ENCODE data around the gene MRGPRG.

Gene MRGPRG

DNA sequence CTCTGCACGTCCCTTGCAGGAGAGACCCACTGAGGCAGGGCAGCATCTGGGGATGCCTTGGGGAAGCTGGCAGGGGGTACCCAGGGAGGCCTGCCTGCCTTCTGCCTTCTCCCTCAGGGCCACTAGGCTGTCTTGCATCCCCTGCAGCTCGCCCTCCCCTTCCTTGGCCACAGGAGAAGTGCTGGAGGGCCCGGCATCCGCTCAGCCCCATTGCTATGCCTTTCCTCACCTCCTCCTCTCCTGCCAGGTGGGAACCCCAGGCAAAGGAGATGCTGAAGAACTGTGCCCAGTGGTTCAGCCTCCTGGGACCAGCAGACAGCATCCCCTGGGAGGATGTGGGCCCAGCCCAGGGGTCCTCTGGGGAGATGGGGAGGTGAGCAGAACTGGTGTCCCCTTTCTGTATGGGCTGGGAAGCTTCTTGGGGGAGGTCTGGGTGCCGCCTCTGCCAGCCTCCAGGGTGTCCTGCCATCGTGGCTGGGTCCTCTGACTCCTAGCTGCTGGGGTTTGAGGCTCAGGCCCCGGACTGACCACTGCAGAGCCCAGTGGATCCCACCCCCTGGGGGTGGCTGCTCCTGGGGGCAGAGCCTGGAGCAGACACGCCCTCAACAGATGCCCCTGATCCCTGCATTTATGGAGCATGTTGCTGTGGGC, 20.6 kb downstream of the MRGPRG start:
- Histone ChIP-seq H3K9me3 (ENCODE audit: control insufficient read depth, insufficient read depth, low read length) (no peaks in the 10 kb centered on the region), H3K27ac (ENCODE audit: low read depth, low read length) (no peak overlapping the region), H3K36me3 (ENCODE audit: control insufficient read depth, insufficient read depth, low read length) (no peaks in the 10 kb centered on the region), H3K4me3 (ENCODE audit: low read depth, low read length) (no peak overlapping the region), H3K9ac (ENCODE audit: low read depth, low read length) (no peak overlapping the region), H3K27me3 (ENCODE audit: control insufficient read depth, insufficient read depth, low read length) (peaks cover 19% of the 10 kb centered on the region), H3K4me1 (ENCODE audit: control insufficient read depth, insufficient read depth, low read length) (peaks cover 9% of the 10 kb centered on the region; the same call in 1 of the 2 replicates)

- Histone ChIP-seq H3K4me3 (ENCODE audit: low read depth, low read length) (no peak overlapping the region), H3K27ac (ENCODE audit: low read depth, low read length) (no peak overlapping the region), H3K27me3 (ENCODE audit: control insufficient read depth, insufficient read depth, low read length) (peaks cover 10% of the 10 kb centered on the region), H3K4me1 (ENCODE audit: control insufficient read depth, insufficient read depth, low read length) (peaks cover 4% of the 10 kb centered on the region; the same call in 1 of the 2 replicates), H3K9me3 (ENCODE audit: control insufficient read depth, insufficient read depth, low read length) (no peaks in the 10 kb centered on the region), H3K9ac (ENCODE audit: low read depth, low read length) (no peak overlapping the region), H3K36me3 (ENCODE audit: control insufficient read depth, insufficient read depth, low read length) (no peaks in the 10 kb centered on the region)
These were observed 21.4 kb downstream of the MRGPRG start for GRCh38 chr11:3197044-3197695.

DNA sequence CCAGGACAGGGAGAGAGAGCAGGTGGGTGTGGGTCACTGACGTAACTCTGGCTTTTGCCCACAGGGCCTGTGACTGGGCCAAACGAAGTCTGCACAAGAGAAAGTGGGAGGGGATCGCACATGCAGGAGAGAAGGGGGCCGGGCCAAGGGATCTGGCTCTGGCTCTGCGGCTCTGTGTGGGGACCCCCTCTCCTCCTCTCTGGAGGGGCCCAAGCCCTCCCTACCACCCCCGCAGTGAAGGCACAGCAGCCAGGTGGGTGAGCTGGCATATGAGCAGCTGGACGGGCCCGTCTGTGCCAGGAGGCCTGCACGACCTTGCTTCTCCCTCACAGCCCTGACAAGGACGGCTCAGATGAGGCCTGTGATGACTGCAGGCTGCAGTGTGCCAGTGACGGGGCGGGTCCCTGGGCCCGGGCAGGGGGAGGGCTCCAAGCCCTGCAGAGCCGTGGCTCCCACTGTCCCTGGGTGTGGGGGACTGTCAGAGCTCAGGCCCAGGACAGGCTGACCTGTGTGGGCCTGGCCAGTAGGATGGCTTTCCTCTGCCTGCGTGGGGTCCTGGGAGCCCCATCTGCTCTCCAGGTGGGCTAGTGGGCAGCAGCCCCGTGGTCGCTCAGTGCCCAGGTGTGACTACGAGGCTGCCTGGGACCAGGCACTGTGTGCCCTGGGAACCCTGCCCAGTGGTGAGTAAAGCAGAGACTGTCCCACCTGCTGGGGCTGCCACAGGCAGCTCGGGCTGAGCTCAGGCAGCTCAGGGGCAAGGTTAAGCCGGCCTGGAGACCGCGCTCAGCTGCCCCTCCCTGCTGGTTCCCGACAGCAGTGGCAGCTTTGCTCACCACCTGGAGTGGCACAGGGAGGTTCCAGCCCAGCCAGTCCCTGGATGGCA, 22.2 kb downstream of the MRGPRG start:
- H3K4me1 ChIP-seq (ENCODE audit: control insufficient read depth, insufficient read depth, low read length): peaks cover 4% of the 10 kb centered on the region; the same call in 1 of the 2 replicates
- H3K9ac ChIP-seq (ENCODE audit: low read depth, low read length): no peak overlapping the region
- no peaks in the 10 kb centered on the region for H3K36me3 ChIP-seq (ENCODE audit: control insufficient read depth, insufficient read depth, low read length)
- peaks cover 3% of the 10 kb centered on the region for H3K27me3 ChIP-seq (ENCODE audit: control insufficient read depth, insufficient read depth, low read length)
- no peaks in the 10 kb centered on the region for H3K9me3 ChIP-seq (ENCODE audit: control insufficient read depth, insufficient read depth, low read length)
- no peak overlapping the region for H3K27ac ChIP-seq (ENCODE audit: low read depth, low read length)
- no peak overlapping the region for H3K4me3 ChIP-seq (ENCODE audit: low read depth, low read length)

DNA sequence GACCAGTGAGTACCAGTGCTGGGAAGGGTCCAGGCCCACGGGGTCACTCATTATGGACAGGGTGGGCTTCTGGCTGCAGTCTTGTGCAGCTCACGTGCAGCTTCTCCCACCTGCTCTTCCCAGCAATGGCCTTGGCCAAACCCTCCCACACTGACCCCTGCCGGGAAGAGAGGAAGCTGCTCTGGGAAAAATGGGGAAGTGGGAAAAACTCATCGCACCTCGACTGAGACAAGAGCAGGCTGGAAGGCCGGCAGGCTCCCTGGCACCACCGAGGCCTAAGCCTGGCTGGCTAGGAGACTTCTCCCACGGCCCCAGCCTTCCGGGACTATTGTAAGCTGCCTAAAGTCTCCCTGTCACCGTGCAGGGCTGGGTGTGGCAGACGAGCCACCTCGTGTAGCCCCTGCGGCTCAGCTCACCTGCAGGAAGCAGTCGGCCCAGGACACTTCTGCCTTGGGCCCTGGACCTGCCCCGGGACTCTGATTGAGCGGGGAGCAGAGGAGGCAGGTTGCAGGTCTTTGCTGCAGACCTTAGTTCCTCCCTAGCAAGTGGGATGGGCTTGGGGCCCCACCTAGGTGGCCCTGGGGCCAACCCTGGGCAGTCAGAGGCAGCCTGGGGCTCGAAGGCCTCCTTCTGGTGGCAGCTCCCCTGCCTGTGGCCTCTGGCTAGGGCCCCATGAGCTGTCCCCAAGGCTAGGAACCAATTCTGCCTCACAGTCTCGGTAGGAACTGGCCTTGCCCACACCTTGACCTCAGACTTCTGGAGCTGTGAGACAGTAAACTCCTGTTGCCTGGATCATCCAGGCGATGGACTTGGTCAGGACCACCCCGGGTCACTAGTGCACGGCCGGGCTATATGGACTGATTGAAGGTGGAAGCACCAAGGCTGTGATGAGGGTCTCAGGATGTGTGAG, 23.1 kb downstream of the MRGPRG start:
- H3K27ac ChIP-seq (ENCODE audit: low read depth, low read length): no peak overlapping the region
- no peak overlapping the region for H3K4me3 ChIP-seq (ENCODE audit: low read depth, low read length)
- H3K4me1 ChIP-seq (ENCODE audit: control insufficient read depth, insufficient read depth, low read length): peaks cover 8% of the 10 kb centered on the region; the same call in 1 of the 2 replicates
- no peaks in the 10 kb centered on the region; the same call in 1 of the 2 replicates for H3K27me3 ChIP-seq (ENCODE audit: control insufficient read depth, insufficient read depth, low read length)
- no peaks in the 10 kb centered on the region for H3K9me3 ChIP-seq (ENCODE audit: control insufficient read depth, insufficient read depth, low read length)
- H3K36me3 ChIP-seq (ENCODE audit: control insufficient read depth, insufficient read depth, low read length): no peaks in the 10 kb centered on the region
- H3K9ac ChIP-seq (ENCODE audit: low read depth, low read length): no peak overlapping the region

- Histone ChIP-seq H3K4me3 (ENCODE audit: low read depth, low read length) (no peak overlapping the region), H3K9ac (ENCODE audit: low read depth, low read length) (no peak overlapping the region), H3K36me3 (ENCODE audit: control insufficient read depth, insufficient read depth, low read length) (no peaks in the 10 kb centered on the region), H3K9me3 (ENCODE audit: control insufficient read depth, insufficient read depth, low read length) (no peaks in the 10 kb centered on the region), H3K27ac (ENCODE audit: low read depth, low read length) (no peak overlapping the region), H3K4me1 (ENCODE audit: control insufficient read depth, insufficient read depth, low read length) (peaks cover 15% of the 10 kb centered on the region; the same call in 1 of the 2 replicates), H3K27me3 (ENCODE audit: control insufficient read depth, insufficient read depth, low read length) (no peaks in the 10 kb centered on the region)
These were observed 24.4 kb downstream of the MRGPRG start for GRCh38 chr11:3194016-3194816.

- H3K36me3 ChIP-seq (ENCODE audit: control insufficient read depth, insufficient read depth, low read length): no peaks in the 10 kb centered on the region
- no peaks in the 10 kb centered on the region for H3K27me3 ChIP-seq (ENCODE audit: control insufficient read depth, insufficient read depth, low read length)
- H3K9ac ChIP-seq (ENCODE audit: low read depth, low read length): no peak overlapping the region
- no peaks in the 10 kb centered on the region for H3K9me3 ChIP-seq (ENCODE audit: control insufficient read depth, insufficient read depth, low read length)
- no peak overlapping the region for H3K27ac ChIP-seq (ENCODE audit: low read depth, low read length)
- peaks cover 20% of the 10 kb centered on the region for H3K4me1 ChIP-seq (ENCODE audit: control insufficient read depth, insufficient read depth, low read length)
- no peak overlapping the region for H3K4me3 ChIP-seq (ENCODE audit: low read depth, low read length)
These were observed 25.1 kb downstream of the MRGPRG start for GRCh38 chr11:3193373-3194015.

DNA sequence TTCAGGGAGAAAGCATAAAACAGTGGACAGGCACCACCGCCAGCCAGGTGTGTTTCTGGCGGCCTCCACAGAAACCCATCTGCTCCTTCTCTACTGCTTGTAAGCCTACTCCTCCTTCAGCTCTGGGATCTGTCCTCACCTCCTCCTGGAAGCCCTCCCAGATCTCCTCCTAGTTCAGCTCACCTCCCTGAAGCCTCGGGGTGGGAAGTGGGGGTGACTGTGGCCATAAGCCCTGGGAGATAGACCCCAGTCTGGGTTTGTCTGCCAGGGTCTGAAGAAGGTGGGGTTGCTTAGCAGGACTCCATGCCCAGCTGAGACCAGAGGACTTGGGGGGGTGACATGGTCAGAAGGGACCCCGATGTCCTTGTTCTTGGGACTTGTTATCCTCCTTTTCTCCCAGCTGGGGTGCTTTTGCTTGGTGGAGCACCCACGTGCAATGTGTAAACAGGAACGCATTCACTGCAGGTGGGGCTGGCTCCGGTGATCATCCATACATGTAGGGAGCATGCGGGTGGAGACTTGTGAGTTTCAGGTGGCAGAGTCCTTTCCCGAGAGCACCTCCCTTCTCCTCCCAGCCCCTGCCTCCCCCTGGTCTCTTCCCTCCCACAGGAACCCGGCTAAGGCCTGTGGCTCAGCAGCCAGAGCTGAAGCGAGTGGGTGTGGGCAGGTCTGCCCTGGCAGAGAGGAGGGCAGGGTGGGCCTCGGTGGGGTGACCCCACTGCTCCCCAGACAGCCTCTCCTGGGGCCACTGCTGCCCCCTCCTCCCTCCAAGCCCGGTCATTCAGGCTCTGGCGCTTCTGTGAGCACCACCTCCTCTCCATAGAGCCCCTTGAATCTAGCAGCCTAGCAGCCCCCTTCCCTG, 25.9 kb downstream of the MRGPRG start:
- no peaks in the 10 kb centered on the region for H3K9me3 ChIP-seq (ENCODE audit: control insufficient read depth, insufficient read depth, low read length)
- H3K9ac ChIP-seq (ENCODE audit: low read depth, low read length): no peak overlapping the region
- H3K27ac ChIP-seq (ENCODE audit: low read depth, low read length): no peak overlapping the region
- H3K4me3 ChIP-seq (ENCODE audit: low read depth, low read length): no peak overlapping the region
- H3K27me3 ChIP-seq (ENCODE audit: control insufficient read depth, insufficient read depth, low read length): no peaks in the 10 kb centered on the region
- H3K4me1 ChIP-seq (ENCODE audit: control insufficient read depth, insufficient read depth, low read length): peaks cover 26% of the 10 kb centered on the region
- H3K36me3 ChIP-seq (ENCODE audit: control insufficient read depth, insufficient read depth, low read length): no peaks in the 10 kb centered on the region

DNA sequence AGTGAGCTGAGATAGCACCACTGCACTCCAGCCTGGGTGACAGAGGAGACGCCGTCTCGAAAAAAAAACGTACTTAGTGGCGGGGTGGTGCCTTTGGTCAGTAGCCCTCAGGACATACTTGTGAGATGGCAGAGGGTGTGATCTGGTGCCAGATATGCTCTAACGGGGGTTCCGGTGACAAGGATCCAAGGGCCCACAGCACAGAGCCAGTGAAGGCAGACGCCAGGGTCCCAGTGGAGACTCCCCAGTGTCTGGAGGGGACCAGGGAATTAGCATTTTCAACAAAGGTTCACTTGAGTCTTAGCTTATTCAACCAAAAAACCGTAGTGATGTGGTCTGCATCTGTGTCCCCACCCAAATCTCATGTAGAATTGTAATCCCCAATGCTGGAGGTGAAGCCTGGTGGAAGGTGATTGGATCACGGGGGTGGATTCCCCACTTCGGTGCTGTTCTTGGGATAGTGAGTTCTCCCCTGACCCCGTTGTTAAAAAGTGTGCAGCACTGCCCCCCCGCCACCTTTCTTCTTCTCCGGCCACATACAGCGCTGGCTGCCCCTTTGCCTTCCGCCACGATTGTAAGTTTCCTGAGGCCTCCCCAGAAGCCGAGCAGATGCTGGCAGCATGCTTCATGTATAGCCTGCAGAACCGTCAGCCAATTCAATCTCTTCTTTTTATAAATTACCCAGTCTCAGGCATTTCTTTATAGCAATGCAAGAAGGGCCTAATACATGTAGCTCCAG, 26.9 kb downstream of the MRGPRG start:
- peaks cover 26% of the 10 kb centered on the region for H3K4me1 ChIP-seq (ENCODE audit: control insufficient read depth, insufficient read depth, low read length)
- H3K9me3 ChIP-seq (ENCODE audit: control insufficient read depth, insufficient read depth, low read length): no peaks in the 10 kb centered on the region
- no peaks in the 10 kb centered on the region for H3K36me3 ChIP-seq (ENCODE audit: control insufficient read depth, insufficient read depth, low read length)
- no peaks in the 10 kb centered on the region for H3K27me3 ChIP-seq (ENCODE audit: control insufficient read depth, insufficient read depth, low read length)
- H3K9ac ChIP-seq (ENCODE audit: low read depth, low read length): no peak overlapping the region
- H3K27ac ChIP-seq (ENCODE audit: low read depth, low read length): no peak overlapping the region
- no peak overlapping the region for H3K4me3 ChIP-seq (ENCODE audit: low read depth, low read length)

All from HUES48 (cell line).